Neural cell (in vitro differentiated cells): Measurements from ENCODE around the gene PAFAH1B1.

Source experiments
- EP300 ChIP-seq: fragments of 450-650 bp; conservative IDR thresholded peaks from 2 replicates; pipeline ENCODE4 v1.6.1; 2014; ENCODE audit warnings: antibody characterized with exemption, mild to moderate bottlenecking, moderate library complexity; ENCODE audit not compliant: poor library complexity, severe bottlenecking
- EZH2 ChIP-seq: fragments of 200-600, 300-800 bp; shearing (Covaris generic), sonication (generic); IDR thresholded peaks from 2 replicates; pipeline ENCODE4 v1.6.1; 2014; ENCODE audit warnings: antibody characterized with exemption, low read length, borderline replicate concordance, mild to moderate bottlenecking; ENCODE audit not compliant: insufficient read depth, poor library complexity, severe bottlenecking
- MXI1 ChIP-seq: fragments of 450-650 bp; conservative IDR thresholded peaks from 2 replicates; pipeline ENCODE4 v1.6.1; 2014; ENCODE audit warnings: antibody characterized with exemption, mild to moderate bottlenecking; ENCODE audit not compliant: poor library complexity, severe bottlenecking
- POLR2AphosphoS5 ChIP-seq: IDR thresholded peaks from 2 replicates; pipeline ENCODE4 v1.6.1; 2012
- RAD21 ChIP-seq: fragments of 450-650 bp; conservative IDR thresholded peaks from 2 replicates; pipeline ENCODE4 v1.6.1; 2014; ENCODE audit warnings: antibody characterized with exemption, mild to moderate bottlenecking, moderate library complexity
- SMC3 ChIP-seq: fragments of 450-650 bp; conservative IDR thresholded peaks from 2 replicates; pipeline ENCODE4 v1.6.1; 2014; ENCODE audit warnings: antibody characterized with exemption, mild to moderate bottlenecking, moderate library complexity; ENCODE audit not compliant: poor library complexity
- TAF1 ChIP-seq: IDR thresholded peaks from 2 replicates; pipeline ENCODE4 v1.6.1; 2012; ENCODE audit warnings: low read depth
- TF ChIP-seq, protein P1 (sequence below): IDR thresholded peaks from 2 replicates; pipeline ENCODE4 v1.6.1; 2012; ENCODE audit warnings: borderline replicate concordance
- TF ChIP-seq, protein P2 (sequence below): fragments of 450-650 bp; IDR thresholded peaks from 2 replicates; pipeline ENCODE4 v1.5.1; 2014; ENCODE audit warnings: antibody characterized with exemption, mild to moderate bottlenecking, moderate library complexity; ENCODE audit not compliant: poor library complexity, severe bottlenecking

DNA sequence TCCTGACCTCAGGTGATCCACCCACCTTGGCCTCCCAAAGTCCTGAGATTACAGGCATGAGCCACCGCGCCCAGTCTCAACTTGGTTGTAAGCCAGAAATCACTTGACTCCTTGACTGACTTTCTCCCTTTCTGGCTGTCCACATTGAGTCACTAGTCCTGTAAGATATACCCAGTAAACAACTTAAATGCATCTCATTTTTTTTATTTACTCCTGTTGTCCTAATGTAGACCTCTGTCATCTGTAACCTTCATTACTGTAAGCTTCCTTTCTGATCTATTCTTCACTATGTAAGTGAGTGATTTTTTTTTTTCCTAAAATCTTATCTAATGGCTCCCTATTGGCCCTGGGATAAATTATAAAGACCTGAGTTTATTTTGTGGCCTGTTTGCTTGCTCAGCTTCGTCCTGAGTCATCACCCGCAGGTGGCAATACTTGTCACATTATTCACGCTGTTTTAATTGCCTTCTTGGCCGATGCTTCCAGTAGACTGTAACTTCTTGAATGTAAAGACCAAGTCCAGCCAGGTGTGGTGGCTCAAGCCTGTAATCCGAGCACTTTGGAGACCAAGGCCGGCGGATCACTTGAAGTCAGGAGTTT is 41.0 kb downstream of the PAFAH1B1 start:
- TF ChIP-seq, protein P1, sequence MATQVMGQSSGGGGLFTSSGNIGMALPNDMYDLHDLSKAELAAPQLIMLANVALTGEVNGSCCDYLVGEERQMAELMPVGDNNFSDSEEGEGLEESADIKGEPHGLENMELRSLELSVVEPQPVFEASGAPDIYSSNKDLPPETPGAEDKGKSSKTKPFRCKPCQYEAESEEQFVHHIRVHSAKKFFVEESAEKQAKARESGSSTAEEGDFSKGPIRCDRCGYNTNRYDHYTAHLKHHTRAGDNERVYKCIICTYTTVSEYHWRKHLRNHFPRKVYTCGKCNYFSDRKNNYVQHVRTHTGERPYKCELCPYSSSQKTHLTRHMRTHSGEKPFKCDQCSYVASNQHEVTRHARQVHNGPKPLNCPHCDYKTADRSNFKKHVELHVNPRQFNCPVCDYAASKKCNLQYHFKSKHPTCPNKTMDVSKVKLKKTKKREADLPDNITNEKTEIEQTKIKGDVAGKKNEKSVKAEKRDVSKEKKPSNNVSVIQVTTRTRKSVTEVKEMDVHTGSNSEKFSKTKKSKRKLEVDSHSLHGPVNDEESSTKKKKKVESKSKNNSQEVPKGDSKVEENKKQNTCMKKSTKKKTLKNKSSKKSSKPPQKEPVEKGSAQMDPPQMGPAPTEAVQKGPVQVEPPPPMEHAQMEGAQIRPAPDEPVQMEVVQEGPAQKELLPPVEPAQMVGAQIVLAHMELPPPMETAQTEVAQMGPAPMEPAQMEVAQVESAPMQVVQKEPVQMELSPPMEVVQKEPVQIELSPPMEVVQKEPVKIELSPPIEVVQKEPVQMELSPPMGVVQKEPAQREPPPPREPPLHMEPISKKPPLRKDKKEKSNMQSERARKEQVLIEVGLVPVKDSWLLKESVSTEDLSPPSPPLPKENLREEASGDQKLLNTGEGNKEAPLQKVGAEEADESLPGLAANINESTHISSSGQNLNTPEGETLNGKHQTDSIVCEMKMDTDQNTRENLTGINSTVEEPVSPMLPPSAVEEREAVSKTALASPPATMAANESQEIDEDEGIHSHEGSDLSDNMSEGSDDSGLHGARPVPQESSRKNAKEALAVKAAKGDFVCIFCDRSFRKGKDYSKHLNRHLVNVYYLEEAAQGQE = no peak
- TF ChIP-seq, protein P2, sequence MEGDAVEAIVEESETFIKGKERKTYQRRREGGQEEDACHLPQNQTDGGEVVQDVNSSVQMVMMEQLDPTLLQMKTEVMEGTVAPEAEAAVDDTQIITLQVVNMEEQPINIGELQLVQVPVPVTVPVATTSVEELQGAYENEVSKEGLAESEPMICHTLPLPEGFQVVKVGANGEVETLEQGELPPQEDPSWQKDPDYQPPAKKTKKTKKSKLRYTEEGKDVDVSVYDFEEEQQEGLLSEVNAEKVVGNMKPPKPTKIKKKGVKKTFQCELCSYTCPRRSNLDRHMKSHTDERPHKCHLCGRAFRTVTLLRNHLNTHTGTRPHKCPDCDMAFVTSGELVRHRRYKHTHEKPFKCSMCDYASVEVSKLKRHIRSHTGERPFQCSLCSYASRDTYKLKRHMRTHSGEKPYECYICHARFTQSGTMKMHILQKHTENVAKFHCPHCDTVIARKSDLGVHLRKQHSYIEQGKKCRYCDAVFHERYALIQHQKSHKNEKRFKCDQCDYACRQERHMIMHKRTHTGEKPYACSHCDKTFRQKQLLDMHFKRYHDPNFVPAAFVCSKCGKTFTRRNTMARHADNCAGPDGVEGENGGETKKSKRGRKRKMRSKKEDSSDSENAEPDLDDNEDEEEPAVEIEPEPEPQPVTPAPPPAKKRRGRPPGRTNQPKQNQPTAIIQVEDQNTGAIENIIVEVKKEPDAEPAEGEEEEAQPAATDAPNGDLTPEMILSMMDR = no peak
- TF ChIP-seq SMC3 (no peak), MXI1 (no peak), TAF1 (no peak), EP300 (no peak), EZH2 (no peak), POLR2AphosphoS5 (no peak), RAD21 (no peak)
